ENCODE measurements around the gene OR7G2. TPM values are rescaled to one million over a fixed set of nuclear protein-coding genes. Genes with fewer than 3 reads are reported as not detected.

Gene OR7G2
- total RNA-seq, 2 experiments from 2014 or later = not detected

Other genes with a start within 250 kb of the OR7G2 start
- gene MUC16, start 97.1 kb downstream of the OR7G2 start, total RNA-seq = not detected
- gene OR1M1, start 20.4 kb downstream of the OR7G2 start, total RNA-seq = not detected
- not detected for gene OR7G1, start 8.3 kb upstream of the OR7G2 start, total RNA-seq
- not detected for gene OR7G3, start 19.5 kb upstream of the OR7G2 start, total RNA-seq
- gene ZNF317, start 32.9 kb upstream of the OR7G2 start, total RNA-seq = 10 to 100 TPM; 45.1 to 51.0 TPM
- gene OR7D2, start 71.5 kb upstream of the OR7G2 start, total RNA-seq = not detected
- not detected for gene OR7D4, start 112.1 kb upstream of the OR7G2 start, total RNA-seq
- not detected for gene OR7E24, start 143.5 kb upstream of the OR7G2 start, total RNA-seq
- 1 to 10 TPM; 4.1 to 4.3 TPM for gene ZNF699, start 202.4 kb upstream of the OR7G2 start, total RNA-seq
- 10 to 100 TPM; 10.7 to 11.2 TPM for gene ZNF559, start 216.7 kb upstream of the OR7G2 start, total RNA-seq

Data from activated CD8-positive, alpha-beta memory T cell treated with anti-CD3 and anti-CD28 coated beads for 36 hours (primary cell).